Fibroblast of the conjunctiva (primary cell): ENCODE results near the gene AMOTL2.

ENCODE experiments used
- DNase-seq: peaks from one replicate; pipeline ENCODE4 v3.0.0-alpha.2; 2010; ENCODE audit warnings: low read depth

Gene AMOTL2

GRCh38 chr3:134333522-134334181, 40.6 kb downstream of the AMOTL2 start:
- DNase-seq: no peak

- no peak for DNase-seq
These were observed 41.9 kb downstream of the AMOTL2 start for GRCh38 chr3:134332344-134332743.

GRCh38 chr3:134331811-134332199, 42.4 kb downstream of the AMOTL2 start:
- DNase-seq: no peak

GRCh38 chr3:134330883-134331810, 43.1 kb downstream of the AMOTL2 start:
- no peak for DNase-seq

GRCh38 chr3:134328846-134329245, 45.4 kb downstream of the AMOTL2 start:
- DNase-seq: no peak

- DNase-seq: peak; percentile 77
These were observed 46.1 kb downstream of the AMOTL2 start for GRCh38 chr3:134328147-134328591.

- no peak for DNase-seq
These were observed 46.7 kb downstream of the AMOTL2 start for GRCh38 chr3:134327594-134327975.

GRCh38 chr3:134326760-134327593, 47.3 kb downstream of the AMOTL2 start:
- DNase-seq: peak; percentile 96

- no peak for DNase-seq
These were observed 48.1 kb downstream of the AMOTL2 start for GRCh38 chr3:134326126-134326525.

GRCh38 chr3:134325706-134326105, 48.5 kb downstream of the AMOTL2 start:
- no peak for DNase-seq

GRCh38 chr3:134325061-134325705, 49.1 kb downstream of the AMOTL2 start:
- no peak for DNase-seq

- DNase-seq: no peak
These were observed 50.0 kb downstream of the AMOTL2 start for GRCh38 chr3:134323966-134324962.

- DNase-seq: no peak
These were observed 52.0 kb downstream of the AMOTL2 start for GRCh38 chr3:134322286-134322685.

- no peak for DNase-seq
These were observed 53.5 kb downstream of the AMOTL2 start for GRCh38 chr3:134320749-134321148.

GRCh38 chr3:134319931-134320330, 54.3 kb downstream of the AMOTL2 start:
- no peak for DNase-seq

- no peak for DNase-seq
These were observed 56.1 kb downstream of the AMOTL2 start for GRCh38 chr3:134318166-134318565.

- no peak for DNase-seq
These were observed 56.9 kb downstream of the AMOTL2 start for GRCh38 chr3:134317106-134317947.

- peak; percentile 86 for DNase-seq
These were observed 58.8 kb downstream of the AMOTL2 start for GRCh38 chr3:134315286-134316106.
